ENCODE data around the gene CYP4F8. TPM values are rescaled to one million over a fixed set of nuclear protein-coding genes. Genes with fewer than 3 reads are reported as not detected.

The CYP4F8 gene
- total RNA-seq, 1 experiment from 2014 or later, result not detected

DNA sequence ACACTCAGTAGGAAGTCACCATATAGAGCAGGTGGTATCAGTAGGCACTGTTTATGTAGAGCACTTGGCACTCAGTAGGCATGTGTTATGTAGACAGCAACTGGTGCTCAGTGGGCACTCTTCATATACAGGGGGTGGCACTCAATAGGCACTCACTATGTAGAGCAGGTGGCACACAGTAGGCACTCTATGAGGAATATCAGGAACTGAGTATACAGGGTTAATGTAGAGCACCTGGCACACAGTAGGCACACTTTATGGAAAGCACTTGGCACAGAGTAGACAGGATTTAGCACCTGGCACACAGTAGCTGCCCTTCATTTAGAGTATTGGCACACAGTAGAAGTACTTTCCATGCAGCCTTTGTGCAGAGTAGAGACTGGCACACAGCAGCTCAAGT lies 24.6 kb downstream of the CYP4F8 start:
- H3K4me3 ChIP-seq (ENCODE audit: low read depth in 2 of 2, low read length in 2 of 2), result no peak overlapping the region
- no peaks in the 10 kb centered on the region for H3K9me3 ChIP-seq (ENCODE audit: control insufficient read depth, insufficient read depth, low read depth, low read length)
- no peaks in the 10 kb centered on the region for H3K36me3 ChIP-seq (ENCODE audit: control insufficient read depth, insufficient read depth, low read length)
- ChIA-PET CTCF (no interaction called here), POLR2A (no interaction called here)
- in situ Hi-C loops (cut with HindIII; ENCODE audit: low pct_unique_long_range_greater_than_20kb, low sequenced_read_pairs) (no loop called here), intact Hi-C loops (cut with micrococcal nuclease; ENCODE audit: unreplicated experiment) (no loop called here)
- ATAC-seq (no peak), DNase-seq (ENCODE audit: low read depth, low spot score) (no peak)
- TF ChIP-seq, protein P1, sequence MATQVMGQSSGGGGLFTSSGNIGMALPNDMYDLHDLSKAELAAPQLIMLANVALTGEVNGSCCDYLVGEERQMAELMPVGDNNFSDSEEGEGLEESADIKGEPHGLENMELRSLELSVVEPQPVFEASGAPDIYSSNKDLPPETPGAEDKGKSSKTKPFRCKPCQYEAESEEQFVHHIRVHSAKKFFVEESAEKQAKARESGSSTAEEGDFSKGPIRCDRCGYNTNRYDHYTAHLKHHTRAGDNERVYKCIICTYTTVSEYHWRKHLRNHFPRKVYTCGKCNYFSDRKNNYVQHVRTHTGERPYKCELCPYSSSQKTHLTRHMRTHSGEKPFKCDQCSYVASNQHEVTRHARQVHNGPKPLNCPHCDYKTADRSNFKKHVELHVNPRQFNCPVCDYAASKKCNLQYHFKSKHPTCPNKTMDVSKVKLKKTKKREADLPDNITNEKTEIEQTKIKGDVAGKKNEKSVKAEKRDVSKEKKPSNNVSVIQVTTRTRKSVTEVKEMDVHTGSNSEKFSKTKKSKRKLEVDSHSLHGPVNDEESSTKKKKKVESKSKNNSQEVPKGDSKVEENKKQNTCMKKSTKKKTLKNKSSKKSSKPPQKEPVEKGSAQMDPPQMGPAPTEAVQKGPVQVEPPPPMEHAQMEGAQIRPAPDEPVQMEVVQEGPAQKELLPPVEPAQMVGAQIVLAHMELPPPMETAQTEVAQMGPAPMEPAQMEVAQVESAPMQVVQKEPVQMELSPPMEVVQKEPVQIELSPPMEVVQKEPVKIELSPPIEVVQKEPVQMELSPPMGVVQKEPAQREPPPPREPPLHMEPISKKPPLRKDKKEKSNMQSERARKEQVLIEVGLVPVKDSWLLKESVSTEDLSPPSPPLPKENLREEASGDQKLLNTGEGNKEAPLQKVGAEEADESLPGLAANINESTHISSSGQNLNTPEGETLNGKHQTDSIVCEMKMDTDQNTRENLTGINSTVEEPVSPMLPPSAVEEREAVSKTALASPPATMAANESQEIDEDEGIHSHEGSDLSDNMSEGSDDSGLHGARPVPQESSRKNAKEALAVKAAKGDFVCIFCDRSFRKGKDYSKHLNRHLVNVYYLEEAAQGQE (IDR thresholded peaks at IDR 0.05; ENCODE audit: insufficient read depth in 1 of 2, low read depth in 2 of 2, low read length in 1 of 2), result no peak
- TF ChIP-seq POLR2AphosphoS5 (IDR thresholded peaks at IDR 0.05; ENCODE audit: low read depth, low read length) (no peak), TCF7L2 (IDR thresholded peaks at IDR 0.05; ENCODE audit: low read depth, low read length) (no peak), SIN3A (IDR thresholded peaks at IDR 0.05; ENCODE audit: borderline replicate concordance, insufficient read depth, low read depth, low read length) (no peak)
- TF ChIP-seq, protein P2, sequence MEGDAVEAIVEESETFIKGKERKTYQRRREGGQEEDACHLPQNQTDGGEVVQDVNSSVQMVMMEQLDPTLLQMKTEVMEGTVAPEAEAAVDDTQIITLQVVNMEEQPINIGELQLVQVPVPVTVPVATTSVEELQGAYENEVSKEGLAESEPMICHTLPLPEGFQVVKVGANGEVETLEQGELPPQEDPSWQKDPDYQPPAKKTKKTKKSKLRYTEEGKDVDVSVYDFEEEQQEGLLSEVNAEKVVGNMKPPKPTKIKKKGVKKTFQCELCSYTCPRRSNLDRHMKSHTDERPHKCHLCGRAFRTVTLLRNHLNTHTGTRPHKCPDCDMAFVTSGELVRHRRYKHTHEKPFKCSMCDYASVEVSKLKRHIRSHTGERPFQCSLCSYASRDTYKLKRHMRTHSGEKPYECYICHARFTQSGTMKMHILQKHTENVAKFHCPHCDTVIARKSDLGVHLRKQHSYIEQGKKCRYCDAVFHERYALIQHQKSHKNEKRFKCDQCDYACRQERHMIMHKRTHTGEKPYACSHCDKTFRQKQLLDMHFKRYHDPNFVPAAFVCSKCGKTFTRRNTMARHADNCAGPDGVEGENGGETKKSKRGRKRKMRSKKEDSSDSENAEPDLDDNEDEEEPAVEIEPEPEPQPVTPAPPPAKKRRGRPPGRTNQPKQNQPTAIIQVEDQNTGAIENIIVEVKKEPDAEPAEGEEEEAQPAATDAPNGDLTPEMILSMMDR (IDR thresholded peaks at IDR 0.05), result no peak
- BruUV-seq (replicated peaks), result no TSS peak
- no peak overlapping the region for H3K27ac ChIP-seq (ENCODE audit: low read length)
- no peaks in the 10 kb centered on the region for H3K4me1 ChIP-seq (ENCODE audit: control insufficient read depth, insufficient read depth, low read length)
- no peaks in the 10 kb centered on the region for H3K27me3 ChIP-seq (ENCODE audit: control insufficient read depth, insufficient read depth, low read length)

DNA sequence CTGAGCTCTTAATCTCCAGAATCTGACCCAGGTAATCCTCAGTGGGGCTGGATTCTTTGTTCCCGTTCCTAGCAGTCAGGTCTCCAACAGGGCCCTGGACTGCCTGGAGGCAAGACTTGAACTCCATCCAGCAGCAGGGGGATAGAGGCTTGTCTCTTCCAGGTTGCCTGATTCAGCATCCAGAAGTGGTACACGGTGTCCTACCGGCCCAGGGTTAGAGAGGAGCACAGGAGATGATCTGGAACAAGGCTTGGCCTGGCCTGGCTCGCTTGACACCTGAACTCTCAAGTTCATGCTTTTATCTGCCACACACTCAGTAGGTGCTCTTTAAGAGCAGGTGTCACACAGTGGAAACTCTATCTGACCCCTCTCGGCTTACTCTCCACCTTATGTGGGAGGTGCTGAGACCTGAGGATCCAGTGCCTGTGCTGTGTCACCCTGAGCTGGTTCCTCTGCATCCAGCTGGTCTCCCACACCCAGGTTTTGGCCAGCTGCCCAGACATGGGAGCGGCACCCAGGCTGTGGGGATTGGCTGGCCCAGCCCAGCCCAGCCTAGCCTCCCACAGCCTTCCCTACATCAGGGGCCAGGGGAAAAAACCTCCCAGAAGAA lies 25.4 kb downstream of the CYP4F8 start, which contains the start of gene CYP4F3:
TSS of gene CYP4F3 (plus strand) at position 604 of the 610 bp plus-strand sequence. CDS start 519 bp downstream, outside the sequence.
- DNase-seq (ENCODE audit: low read depth, low spot score) (no peak), ATAC-seq (peak; percentile 45; the same call in 1 of the 2 replicates)
- no peaks in the 10 kb centered on the region for H3K4me1 ChIP-seq (ENCODE audit: control insufficient read depth, insufficient read depth, low read length)
- H3K4me3 ChIP-seq (ENCODE audit: low read depth in 2 of 2, low read length in 2 of 2), result no peak within 1 kb of the TSS
- H3K27ac ChIP-seq (ENCODE audit: low read length), result no peak within 1 kb of the TSS
- no peaks in the 10 kb centered on the region for H3K27me3 ChIP-seq (ENCODE audit: control insufficient read depth, insufficient read depth, low read length)
- in situ Hi-C loops (cut with HindIII; ENCODE audit: low pct_unique_long_range_greater_than_20kb, low sequenced_read_pairs), result no loop called here
- BruUV-seq (replicated peaks), result no TSS peak
- H3K36me3 ChIP-seq (ENCODE audit: control insufficient read depth, insufficient read depth, low read length), result no peaks in the 10 kb centered on the region
- ChIA-PET POLR2A (no interaction called here), CTCF (no interaction called here)
- H3K9me3 ChIP-seq (ENCODE audit: control insufficient read depth, insufficient read depth, low read depth, low read length), result no peaks in the 10 kb centered on the region
- TF ChIP-seq, protein P1 (IDR thresholded peaks at IDR 0.05; ENCODE audit: insufficient read depth in 1 of 2, low read depth in 2 of 2, low read length in 1 of 2), result no peak
- no peak for TF ChIP-seq TCF7L2 (IDR thresholded peaks at IDR 0.05; ENCODE audit: low read depth, low read length)
- no peak for TF ChIP-seq POLR2AphosphoS5 (IDR thresholded peaks at IDR 0.05; ENCODE audit: low read depth, low read length)
- TF ChIP-seq, protein P2 (IDR thresholded peaks at IDR 0.05), result no peak
- no peak for TF ChIP-seq SIN3A (IDR thresholded peaks at IDR 0.05; ENCODE audit: borderline replicate concordance, insufficient read depth, low read depth, low read length)
- intact Hi-C loops (cut with micrococcal nuclease; ENCODE audit: unreplicated experiment), result no loop called here
